Measurements from ENCODE around the gene SLC30A5.

SLC30A5 gene

GRCh38 chr5:69078921-69079540 lies 14.8 kb upstream of the SLC30A5 start:
- no peak for TF ChIP-seq TAF1 (IDR thresholded peaks at IDR 0.05; ENCODE audit: borderline replicate concordance, insufficient read depth, low read length)
- TF ChIP-seq SIN3A (IDR thresholded peaks at IDR 0.05; ENCODE audit: borderline replicate concordance, insufficient read depth, low read length): no peak
- no peak for TF ChIP-seq POLR2AphosphoS5 (IDR thresholded peaks at IDR 0.05; ENCODE audit: low read depth, low read length)
- no peak for TF ChIP-seq FOXP2 (optimal IDR thresholded peaks at IDR 0.05; ENCODE audit: borderline replicate concordance, extremely low read depth, extremely low read length, insufficient read depth)
- no peak for TF ChIP-seq REST (IDR thresholded peaks at IDR 0.05; ENCODE audit: insufficient read depth in 1 of 2, low read depth in 2 of 2, low read length in 2 of 2)

GRCh38 chr5:69079556-69079955 lies 14.3 kb upstream of the SLC30A5 start:
- TF ChIP-seq FOXP2 (optimal IDR thresholded peaks at IDR 0.05; ENCODE audit: borderline replicate concordance, extremely low read depth, extremely low read length, insufficient read depth) (no peak), SIN3A (IDR thresholded peaks at IDR 0.05; ENCODE audit: borderline replicate concordance, insufficient read depth, low read length) (no peak), REST (IDR thresholded peaks at IDR 0.05; ENCODE audit: insufficient read depth in 1 of 2, low read depth in 2 of 2, low read length in 2 of 2) (no peak), TAF1 (IDR thresholded peaks at IDR 0.05; ENCODE audit: borderline replicate concordance, insufficient read depth, low read length) (no peak), POLR2AphosphoS5 (IDR thresholded peaks at IDR 0.05; ENCODE audit: low read depth, low read length) (no peak)

- TF ChIP-seq FOXP2 (optimal IDR thresholded peaks at IDR 0.05; ENCODE audit: borderline replicate concordance, extremely low read depth, extremely low read length, insufficient read depth) (no peak), TAF1 (IDR thresholded peaks at IDR 0.05; ENCODE audit: borderline replicate concordance, insufficient read depth, low read length) (no peak), POLR2AphosphoS5 (IDR thresholded peaks at IDR 0.05; ENCODE audit: low read depth, low read length) (no peak), SIN3A (IDR thresholded peaks at IDR 0.05; ENCODE audit: borderline replicate concordance, insufficient read depth, low read length) (no peak), REST (IDR thresholded peaks at IDR 0.05; ENCODE audit: insufficient read depth in 1 of 2, low read depth in 2 of 2, low read length in 2 of 2) (no peak)
Observed at GRCh38 chr5:69083412-69083811, 10.4 kb upstream of the SLC30A5 start.

GRCh38 chr5:69084195-69084594 lies 9.6 kb upstream of the SLC30A5 start:
- TF ChIP-seq TAF1 (IDR thresholded peaks at IDR 0.05; ENCODE audit: borderline replicate concordance, insufficient read depth, low read length) (no peak), SIN3A (IDR thresholded peaks at IDR 0.05; ENCODE audit: borderline replicate concordance, insufficient read depth, low read length) (no peak), POLR2AphosphoS5 (IDR thresholded peaks at IDR 0.05; ENCODE audit: low read depth, low read length) (no peak), REST (IDR thresholded peaks at IDR 0.05; ENCODE audit: insufficient read depth in 1 of 2, low read depth in 2 of 2, low read length in 2 of 2) (no peak), FOXP2 (optimal IDR thresholded peaks at IDR 0.05; ENCODE audit: borderline replicate concordance, extremely low read depth, extremely low read length, insufficient read depth) (no peak)
